ENCODE results near the gene NXN. TPM values are rescaled to one million over a fixed set of nuclear protein-coding genes. Genes with fewer than 3 reads are reported as not detected.

Gene NXN
- polyA plus RNA-seq, 4 donors: 2.2 to 12.5 (median 7.1) TPM

GRCh38 chr17:851924-852323 lies 127.7 kb downstream of the NXN start:
- no peak for FAIRE-seq
- WGBS, 3 donors: 75 to 85% (median 85%) methylated on average over 13 of the region's 13 CpGs

GRCh38 chr17:850851-851763 lies 128.5 kb downstream of the NXN start:
- DNase-seq (no peak), FAIRE-seq (no peak)
- peak overlapping the region in 2 of 3 donors; percentile 68 to 87 for H3K27ac ChIP-seq (ENCODE audit: low read depth in 1 of 3, low read length in 2 of 3)

More at GRCh38 chr17:851924-852323, 127.7 kb downstream of the NXN start:
- H3K9me3 ChIP-seq (ENCODE audit: control insufficient read depth in 2 of 2, insufficient read depth in 1 of 2, low read depth in 1 of 2, low read length in 1 of 2): no peaks in the 10 kb centered on the region
- peaks cover 0 to 14% (median 0%) of the 10 kb centered on the region in 3 donors for H3K4me1 ChIP-seq (ENCODE audit: control insufficient read depth in 3 of 3, insufficient read depth in 2 of 3, low read depth in 1 of 3, low read length in 2 of 3)
- H3K4me3 ChIP-seq (ENCODE audit: low read depth in 1 of 3, low read length in 3 of 3): no peak overlapping the region
- H3K27me3 ChIP-seq (ENCODE audit: control insufficient read depth in 3 of 3, insufficient read depth in 3 of 3, low read length in 3 of 3): no peaks in the 10 kb centered on the region
- H3K27ac ChIP-seq (ENCODE audit: low read depth in 1 of 3, low read length in 2 of 3): peak overlapping the region in 2 of 3 donors; percentile 59 to 68
- no peak for DNase-seq
- peaks cover 0 to 2% (median 0%) of the 10 kb centered on the region in 3 donors for H3K36me3 ChIP-seq (ENCODE audit: control insufficient read depth in 3 of 3, insufficient read depth in 2 of 3, low read depth in 1 of 3, low read length in 3 of 3)

GRCh38 chr17:850086-850850 lies 129.3 kb downstream of the NXN start:
- 75 to 79% (median 77%) methylated on average over 25 of the region's 25 CpGs for WGBS, 3 donors
- Histone ChIP-seq H3K9me3 (ENCODE audit: control insufficient read depth in 2 of 2, insufficient read depth in 1 of 2, low read depth in 1 of 2, low read length in 1 of 2) (no peaks in the 10 kb centered on the region), H3K4me3 (ENCODE audit: low read depth in 1 of 3, low read length in 3 of 3) (no peak overlapping the region), H3K4me1 (ENCODE audit: control insufficient read depth in 3 of 3, insufficient read depth in 2 of 3, low read depth in 1 of 3, low read length in 2 of 3) (peaks cover 0 to 14% (median 0%) of the 10 kb centered on the region in 3 donors), H3K27me3 (ENCODE audit: control insufficient read depth in 3 of 3, insufficient read depth in 3 of 3, low read length in 3 of 3) (no peaks in the 10 kb centered on the region), H3K27ac (ENCODE audit: low read depth in 1 of 3, low read length in 2 of 3) (peak overlapping the region in 2 of 3 donors; percentile 68 to 87), H3K36me3 (ENCODE audit: control insufficient read depth in 3 of 3, insufficient read depth in 2 of 3, low read depth in 1 of 3, low read length in 3 of 3) (peaks cover 0 to 2% (median 0%) of the 10 kb centered on the region in 3 donors)
- no peak for FAIRE-seq
- no peak for DNase-seq

More at GRCh38 chr17:850851-851763, 128.5 kb downstream of the NXN start:
- Histone ChIP-seq H3K9me3 (ENCODE audit: control insufficient read depth in 2 of 2, insufficient read depth in 1 of 2, low read depth in 1 of 2, low read length in 1 of 2) (no peaks in the 10 kb centered on the region), H3K4me1 (ENCODE audit: control insufficient read depth in 3 of 3, insufficient read depth in 2 of 3, low read depth in 1 of 3, low read length in 2 of 3) (peaks cover 0 to 14% (median 0%) of the 10 kb centered on the region in 3 donors), H3K4me3 (ENCODE audit: low read depth in 1 of 3, low read length in 3 of 3) (no peak overlapping the region), H3K27me3 (ENCODE audit: control insufficient read depth in 3 of 3, insufficient read depth in 3 of 3, low read length in 3 of 3) (no peaks in the 10 kb centered on the region), H3K36me3 (ENCODE audit: control insufficient read depth in 3 of 3, insufficient read depth in 2 of 3, low read depth in 1 of 3, low read length in 3 of 3) (peaks cover 0 to 2% (median 0%) of the 10 kb centered on the region in 3 donors)
- 62 to 74% (median 68%) methylated on average over 30 of the region's 30 CpGs for WGBS, 3 donors

- peaks cover 0 to 14% (median 0%) of the 10 kb centered on the region in 3 donors for H3K4me1 ChIP-seq (ENCODE audit: control insufficient read depth in 3 of 3, insufficient read depth in 2 of 3, low read depth in 1 of 3, low read length in 2 of 3)
- H3K27me3 ChIP-seq (ENCODE audit: control insufficient read depth in 3 of 3, insufficient read depth in 3 of 3, low read length in 3 of 3): no peaks in the 10 kb centered on the region
- no peak overlapping the region for H3K4me3 ChIP-seq (ENCODE audit: low read depth in 1 of 3, low read length in 3 of 3)
- no peaks in the 10 kb centered on the region for H3K9me3 ChIP-seq (ENCODE audit: control insufficient read depth in 2 of 2, insufficient read depth in 1 of 2, low read depth in 1 of 2, low read length in 1 of 2)
- DNase-seq: no peak
- FAIRE-seq: no peak
- no peaks in the 10 kb centered on the region for H3K36me3 ChIP-seq (ENCODE audit: control insufficient read depth in 3 of 3, insufficient read depth in 2 of 3, low read depth in 1 of 3, low read length in 3 of 3)
- H3K27ac ChIP-seq (ENCODE audit: low read depth in 1 of 3, low read length in 2 of 3): peak overlapping the region in 2 of 3 donors; percentile 37 to 45
- 20 to 56% (median 40%) methylated on average over 11 of the region's 11 CpGs for WGBS, 3 donors
Observed at GRCh38 chr17:848402-848801, 131.2 kb downstream of the NXN start.

- Histone ChIP-seq H3K4me3 (ENCODE audit: low read depth in 1 of 3, low read length in 3 of 3) (no peak overlapping the region), H3K27ac (ENCODE audit: low read depth in 1 of 3, low read length in 2 of 3) (peak overlapping the region in 2 of 3 donors; percentile 60 to 71), H3K27me3 (ENCODE audit: control insufficient read depth in 3 of 3, insufficient read depth in 3 of 3, low read length in 3 of 3) (no peaks in the 10 kb centered on the region), H3K36me3 (ENCODE audit: control insufficient read depth in 3 of 3, insufficient read depth in 2 of 3, low read depth in 1 of 3, low read length in 3 of 3) (peaks cover 0 to 3% (median 0%) of the 10 kb centered on the region in 3 donors), H3K9me3 (ENCODE audit: control insufficient read depth in 2 of 2, insufficient read depth in 1 of 2, low read depth in 1 of 2, low read length in 1 of 2) (no peaks in the 10 kb centered on the region), H3K4me1 (ENCODE audit: control insufficient read depth in 3 of 3, insufficient read depth in 2 of 3, low read depth in 1 of 3, low read length in 2 of 3) (peaks cover 0 to 13% (median 0%) of the 10 kb centered on the region in 3 donors)
- DNase-seq (no peak), FAIRE-seq (no peak)
- WGBS, 3 donors: 41 to 69% (median 58%) methylated on average over 32 of the region's 32 CpGs
Observed at GRCh38 chr17:846901-847843, 132.4 kb downstream of the NXN start.

GRCh38 chr17:841313-841712 lies 138.3 kb downstream of the NXN start:
- Histone ChIP-seq H3K4me3 (ENCODE audit: low read depth in 1 of 3, low read length in 3 of 3) (no peak overlapping the region), H3K27ac (ENCODE audit: low read depth in 1 of 3, low read length in 2 of 3) (no peak overlapping the region), H3K27me3 (ENCODE audit: control insufficient read depth in 3 of 3, insufficient read depth in 3 of 3, low read length in 3 of 3) (no peaks in the 10 kb centered on the region), H3K4me1 (ENCODE audit: control insufficient read depth in 3 of 3, insufficient read depth in 2 of 3, low read depth in 1 of 3, low read length in 2 of 3) (no peaks in the 10 kb centered on the region), H3K9me3 (ENCODE audit: control insufficient read depth in 2 of 2, insufficient read depth in 1 of 2, low read depth in 1 of 2, low read length in 1 of 2) (no peaks in the 10 kb centered on the region), H3K36me3 (ENCODE audit: control insufficient read depth in 3 of 3, insufficient read depth in 2 of 3, low read depth in 1 of 3, low read length in 3 of 3) (peaks cover 0 to 6% (median 0%) of the 10 kb centered on the region in 3 donors)
- FAIRE-seq (no peak), DNase-seq (no peak)
- 77 to 83% (median 81%) methylated on average over 32 to 33 of the region's 33 CpGs for WGBS, 3 donors

- WGBS, 3 donors: 84 to 88% (median 85%) methylated on average over 11 of the region's 11 CpGs
- H3K9me3 ChIP-seq (ENCODE audit: control insufficient read depth in 2 of 2, insufficient read depth in 1 of 2, low read depth in 1 of 2, low read length in 1 of 2): no peaks in the 10 kb centered on the region
- H3K4me1 ChIP-seq (ENCODE audit: control insufficient read depth in 3 of 3, insufficient read depth in 2 of 3, low read depth in 1 of 3, low read length in 2 of 3): no peaks in the 10 kb centered on the region
- no peaks in the 10 kb centered on the region for H3K27me3 ChIP-seq (ENCODE audit: control insufficient read depth in 3 of 3, insufficient read depth in 3 of 3, low read length in 3 of 3)
- peaks cover 0 to 6% (median 0%) of the 10 kb centered on the region in 3 donors for H3K36me3 ChIP-seq (ENCODE audit: control insufficient read depth in 3 of 3, insufficient read depth in 2 of 3, low read depth in 1 of 3, low read length in 3 of 3)
- no peak for FAIRE-seq
- H3K4me3 ChIP-seq (ENCODE audit: low read depth in 1 of 3, low read length in 3 of 3): no peak overlapping the region
- DNase-seq: no peak
- peak overlapping the region in 1 of 3 donors; percentile 11 for H3K27ac ChIP-seq (ENCODE audit: low read depth in 1 of 3, low read length in 2 of 3)
Observed at GRCh38 chr17:838486-838885, 141.1 kb downstream of the NXN start.
